PC-3 (cell line): ENCODE results near the gene WAS.

Source experiments
- EZH2 ChIP-seq: fragments of 300-600 bp; sonication (generic); IDR thresholded peaks from one replicate; pipeline ENCODE4 v1.6.1; 2017; ENCODE audit warnings: antibody characterized with exemption, mild to moderate bottlenecking, low read length; ENCODE audit not compliant: unreplicated experiment
- EZH2phosphoT487 ChIP-seq: fragments of 300-600 bp; sonication (generic); IDR thresholded peaks from 2 replicates; pipeline ENCODE4 v1.6.1; 2018; ENCODE audit warnings: mild to moderate bottlenecking, antibody characterized with exemption, low read length, borderline replicate concordance
- TF ChIP-seq, protein P1 (sequence below): fragments of 300-600 bp; sonication (generic); conservative IDR thresholded peaks from 2 replicates; pipeline ENCODE4 v1.5.1; 2017; ENCODE audit warnings: antibody characterized with exemption, low read depth, mild to moderate bottlenecking, low read length

DNA sequence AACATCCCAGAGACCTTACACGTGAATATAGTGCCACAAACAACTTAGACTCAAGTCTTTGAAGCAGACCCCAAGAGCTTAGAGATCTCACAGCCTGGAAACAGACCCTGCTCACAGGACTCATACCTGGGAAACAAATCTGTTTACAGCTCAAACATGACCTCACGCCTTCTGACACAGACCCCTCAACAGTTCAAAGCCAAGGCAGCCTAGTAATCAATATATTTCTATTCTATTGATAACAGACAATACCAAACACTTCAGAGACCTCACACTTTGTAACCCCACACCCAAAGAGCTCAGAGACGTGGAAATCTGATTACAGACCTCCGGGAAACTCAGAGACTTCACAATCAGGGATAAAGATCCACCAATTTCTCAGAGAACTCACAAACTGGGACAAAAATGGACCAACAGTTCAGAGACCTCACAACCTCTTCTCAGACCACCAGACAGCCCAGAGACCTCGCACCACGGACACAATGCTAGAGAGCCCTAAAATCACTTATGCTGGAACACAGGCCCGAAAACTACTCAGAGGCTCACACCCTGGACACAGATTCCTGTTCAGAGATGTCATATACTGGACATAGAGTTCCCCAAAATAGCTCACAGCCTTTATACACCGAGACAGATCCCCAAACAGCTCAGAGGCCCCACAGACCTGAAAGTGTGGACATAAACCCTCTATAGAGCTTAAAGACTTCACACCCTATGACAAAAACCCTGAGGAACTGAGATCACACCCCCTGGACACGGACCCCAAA is 27.7 kb downstream of the WAS start:
- no peak for TF ChIP-seq EZH2
- TF ChIP-seq, protein P1, sequence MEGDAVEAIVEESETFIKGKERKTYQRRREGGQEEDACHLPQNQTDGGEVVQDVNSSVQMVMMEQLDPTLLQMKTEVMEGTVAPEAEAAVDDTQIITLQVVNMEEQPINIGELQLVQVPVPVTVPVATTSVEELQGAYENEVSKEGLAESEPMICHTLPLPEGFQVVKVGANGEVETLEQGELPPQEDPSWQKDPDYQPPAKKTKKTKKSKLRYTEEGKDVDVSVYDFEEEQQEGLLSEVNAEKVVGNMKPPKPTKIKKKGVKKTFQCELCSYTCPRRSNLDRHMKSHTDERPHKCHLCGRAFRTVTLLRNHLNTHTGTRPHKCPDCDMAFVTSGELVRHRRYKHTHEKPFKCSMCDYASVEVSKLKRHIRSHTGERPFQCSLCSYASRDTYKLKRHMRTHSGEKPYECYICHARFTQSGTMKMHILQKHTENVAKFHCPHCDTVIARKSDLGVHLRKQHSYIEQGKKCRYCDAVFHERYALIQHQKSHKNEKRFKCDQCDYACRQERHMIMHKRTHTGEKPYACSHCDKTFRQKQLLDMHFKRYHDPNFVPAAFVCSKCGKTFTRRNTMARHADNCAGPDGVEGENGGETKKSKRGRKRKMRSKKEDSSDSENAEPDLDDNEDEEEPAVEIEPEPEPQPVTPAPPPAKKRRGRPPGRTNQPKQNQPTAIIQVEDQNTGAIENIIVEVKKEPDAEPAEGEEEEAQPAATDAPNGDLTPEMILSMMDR = no peak
- TF ChIP-seq EZH2phosphoT487 = no peak
